ENCODE measurements around the gene AMN.
"Not testable (repeated sequence)": the region's sequence is repeated elsewhere in the genome, so short reads cannot be mapped to it uniquely, and the experiment has no call there.

AMN gene

DNA sequence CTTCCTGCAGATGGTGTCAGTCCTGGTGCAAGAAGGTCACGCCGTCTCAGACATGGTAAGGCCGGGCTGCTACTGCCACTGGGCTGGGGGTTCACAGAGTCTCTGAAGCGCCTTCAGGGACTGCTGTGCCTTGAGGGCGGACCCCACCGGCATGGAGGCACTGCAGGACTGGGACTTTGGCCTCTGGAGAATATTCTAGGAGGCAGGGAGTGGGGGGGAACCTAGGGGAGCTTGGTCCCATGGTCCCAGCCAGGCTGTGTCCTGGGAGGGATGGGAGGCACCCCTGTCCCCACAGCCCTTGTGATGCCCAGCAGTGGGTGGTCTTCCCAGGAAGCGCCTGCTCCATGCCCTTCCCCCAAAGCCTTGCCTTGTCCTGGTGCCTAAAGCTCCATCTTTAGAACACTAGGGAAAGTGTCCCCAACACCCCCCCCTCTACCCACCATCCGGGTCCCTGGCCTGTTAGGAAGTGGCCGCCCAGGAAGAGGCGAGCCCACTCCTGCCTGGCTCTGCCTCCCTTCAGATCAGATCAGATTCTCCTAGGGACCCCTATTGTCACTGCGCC is 1.5 kb downstream of the AMN start:
- DNase-seq (no peak), ATAC-seq (replicated peaks) (no peak)
- peak overlapping the region in 1 of 2 donors; percentile 46 for H3K4me3 Mint-ChIP-seq
- no peak overlapping the region for H3K27ac Mint-ChIP-seq
- H3K36me3 Mint-ChIP-seq (ENCODE audit: insufficient read depth), result peaks cover 3% of the 10 kb centered on the region
- H3K9me3 Mint-ChIP-seq, result no peaks in the 10 kb centered on the region
- peaks cover 18 to 22% of the 10 kb centered on the region in 2 donors for H3K27me3 Mint-ChIP-seq
- peaks cover 0 to 9% of the 10 kb centered on the region in 2 donors for H3K4me1 Mint-ChIP-seq (ENCODE audit: low read depth in 2 of 2)

DNA sequence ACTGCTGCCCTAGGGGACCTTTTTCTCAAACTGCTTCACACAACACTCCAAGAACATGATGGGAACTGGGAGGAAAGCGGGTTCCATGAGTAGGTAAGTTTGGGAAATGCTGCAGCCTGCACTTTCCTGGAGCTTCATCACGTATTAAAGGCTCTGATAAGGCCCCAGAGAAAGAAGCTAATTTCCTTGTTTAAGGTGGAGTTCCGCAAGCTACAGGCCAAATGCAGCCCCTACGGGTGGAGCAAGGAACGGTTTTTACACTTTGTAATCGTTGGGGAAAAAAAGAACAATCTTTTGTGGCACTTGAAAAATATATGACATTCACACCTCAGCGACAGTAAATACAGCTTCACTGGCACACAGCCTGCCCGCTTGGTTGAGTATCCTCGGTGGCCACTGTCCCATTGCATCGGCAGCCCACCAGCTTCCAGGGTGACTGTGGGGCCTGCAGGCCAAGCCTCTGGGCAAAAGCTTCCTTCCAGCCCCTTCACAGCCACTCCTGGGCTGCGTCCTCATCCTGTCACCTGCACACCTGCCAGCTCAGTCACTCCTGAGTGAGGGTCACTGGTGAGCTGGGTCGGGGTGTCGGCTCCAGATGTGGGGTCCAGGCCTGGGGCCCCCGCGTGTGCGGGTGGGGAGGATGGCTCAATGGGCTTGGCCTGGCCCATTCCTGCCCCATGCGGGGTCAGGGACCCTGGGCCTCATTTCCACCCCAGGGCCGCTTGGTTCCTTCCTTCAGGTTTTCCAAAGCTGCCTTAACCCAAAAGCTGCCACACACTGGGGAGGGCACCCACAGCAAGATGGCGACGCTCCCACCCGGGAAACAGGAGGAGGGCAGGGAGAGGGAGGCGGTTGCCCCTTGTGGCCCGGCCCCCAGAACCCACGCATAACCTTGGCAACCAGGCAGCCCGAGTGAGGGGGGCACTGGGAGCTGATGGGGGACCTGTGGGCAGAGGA is 2.4 kb downstream of the AMN start:
- Mint-ChIP-seq H3K27me3 (peaks cover 18 to 22% of the 10 kb centered on the region in 2 donors), H3K9me3 (no peaks in the 10 kb centered on the region), H3K4me3 (peak overlapping the region in 1 of 2 donors; percentile 46), H3K36me3 (ENCODE audit: insufficient read depth) (peaks cover 3% of the 10 kb centered on the region), H3K4me1 (ENCODE audit: low read depth in 2 of 2) (peaks cover 0 to 9% of the 10 kb centered on the region in 2 donors), H3K27ac (no peak overlapping the region)
- DNase-seq, result no peak
- ATAC-seq (replicated peaks), result no peak

DNA sequence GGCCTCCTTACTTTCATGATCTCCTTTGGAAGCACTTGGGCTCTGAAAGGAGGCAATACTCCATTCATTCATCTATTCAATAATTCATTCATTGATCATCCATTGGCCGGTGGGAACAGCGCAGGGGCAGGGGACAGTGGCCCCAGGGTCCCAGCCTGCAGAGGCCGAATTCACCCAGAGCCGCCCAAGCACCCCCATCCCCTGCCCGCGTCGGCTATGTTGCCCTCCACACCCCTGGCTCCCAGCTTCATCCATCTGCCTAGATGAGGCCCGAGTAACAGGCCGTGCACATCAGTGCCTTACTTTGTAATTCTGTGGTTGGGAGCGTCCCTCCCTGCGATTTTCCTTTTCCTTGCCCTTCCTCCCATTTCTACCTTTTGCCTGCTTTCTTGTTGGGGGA is 3.2 kb downstream of the AMN start:
- Mint-ChIP-seq H3K4me3 (no peak overlapping the region), H3K4me1 (ENCODE audit: low read depth in 2 of 2) (peaks cover 0 to 9% of the 10 kb centered on the region in 2 donors), H3K9me3 (no peaks in the 10 kb centered on the region), H3K27ac (no peak overlapping the region), H3K27me3 (peaks cover 18 to 24% of the 10 kb centered on the region in 2 donors), H3K36me3 (ENCODE audit: insufficient read depth) (peaks cover 3% of the 10 kb centered on the region)
- ATAC-seq (replicated peaks), result no peak
- no peak for DNase-seq

DNA sequence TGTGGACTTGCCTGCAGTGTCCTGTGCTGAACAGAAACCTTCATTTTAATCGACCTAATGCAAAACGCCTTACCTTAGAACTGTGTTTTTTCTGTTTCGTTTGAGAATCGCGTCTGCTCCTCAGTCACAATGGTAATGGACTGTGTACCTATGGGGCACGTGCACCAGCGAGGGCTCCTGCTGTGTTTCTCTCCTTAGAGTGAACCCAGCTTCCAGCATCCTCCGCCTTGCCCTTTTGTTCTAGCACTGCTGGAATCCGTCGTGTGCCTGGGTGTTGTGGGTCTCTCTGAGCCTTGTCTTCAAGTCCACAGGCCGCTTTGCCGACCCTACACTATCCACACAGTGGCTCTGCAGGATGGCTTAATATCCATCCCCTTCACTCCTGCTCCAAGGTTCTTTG is 3.6 kb downstream of the AMN start:
- DNase-seq (no peak), ATAC-seq (replicated peaks) (no peak)
- Mint-ChIP-seq H3K4me3 (no peak overlapping the region), H3K27ac (no peak overlapping the region), H3K4me1 (ENCODE audit: low read depth in 2 of 2) (peaks cover 0 to 9% of the 10 kb centered on the region in 2 donors), H3K27me3 (peaks cover 18 to 28% of the 10 kb centered on the region in 2 donors), H3K9me3 (no peaks in the 10 kb centered on the region), H3K36me3 (ENCODE audit: insufficient read depth) (peaks cover 3% of the 10 kb centered on the region)

DNA sequence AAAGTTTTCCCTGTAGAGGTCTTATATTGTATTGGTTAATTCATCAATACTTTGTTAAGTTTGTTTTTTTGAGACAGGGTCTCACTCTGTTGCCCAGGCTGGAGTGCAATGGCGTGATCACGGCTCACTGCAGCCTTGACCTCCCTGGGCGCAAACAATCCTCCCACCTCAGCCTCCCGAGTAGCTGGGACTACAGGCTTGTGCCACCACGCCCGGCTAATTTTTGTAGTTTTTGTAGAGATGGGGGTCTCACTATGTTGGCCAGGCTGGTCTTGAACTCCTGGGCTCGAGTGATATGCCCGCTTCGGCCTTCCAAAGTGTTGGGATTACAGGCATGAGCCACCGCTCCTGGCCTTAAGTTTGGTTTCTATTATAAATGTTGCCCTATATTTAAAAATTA is 4.4 kb downstream of the AMN start:
- not testable (repeated sequence) for H3K4me3 Mint-ChIP-seq; ATAC-seq (replicated peaks); H3K9me3 Mint-ChIP-seq

DNA sequence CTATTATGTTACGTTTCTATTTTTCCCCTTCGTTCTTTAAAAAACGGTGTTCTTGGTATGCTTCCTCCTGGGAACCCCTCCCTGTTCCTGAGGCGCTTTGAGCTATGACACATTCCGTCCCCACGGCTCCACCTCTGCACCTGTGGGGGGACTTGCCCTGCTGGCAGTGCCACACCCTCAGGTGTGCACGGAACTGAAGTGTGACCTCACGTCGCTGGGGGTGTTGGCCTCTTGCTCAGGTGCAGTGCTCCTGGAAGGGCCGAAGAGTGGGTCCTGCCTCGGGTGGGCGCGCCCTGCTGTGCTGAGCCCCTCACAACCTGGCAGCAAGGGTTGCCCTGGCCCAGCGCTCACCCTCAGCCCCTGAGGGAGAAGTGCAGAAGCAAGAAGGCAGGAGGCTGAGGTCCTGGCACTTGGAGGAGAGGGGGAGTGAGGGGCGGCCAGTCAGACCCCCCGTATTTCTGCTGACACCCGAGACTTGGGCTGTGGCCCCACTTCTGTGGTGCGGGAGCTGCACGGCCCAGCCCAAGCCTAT is 4.9 kb downstream of the AMN start:
- DNase-seq (no peak), ATAC-seq (replicated peaks) (no peak)
- peaks cover 0 to 9% of the 10 kb centered on the region in 2 donors for H3K4me1 Mint-ChIP-seq (ENCODE audit: low read depth in 2 of 2)
- peaks cover 18 to 39% of the 10 kb centered on the region in 2 donors for H3K27me3 Mint-ChIP-seq
- no peaks in the 10 kb centered on the region for H3K9me3 Mint-ChIP-seq
- H3K27ac Mint-ChIP-seq, result no peak overlapping the region
- H3K4me3 Mint-ChIP-seq, result peak overlapping the region; percentile 70
- H3K36me3 Mint-ChIP-seq (ENCODE audit: insufficient read depth), result peaks cover 3% of the 10 kb centered on the region

More for the DNA sequence above, 4.4 kb downstream of the AMN start:
- DNase-seq; H3K4me1 Mint-ChIP-seq (ENCODE audit: low read depth in 2 of 2); H3K36me3 Mint-ChIP-seq (ENCODE audit: insufficient read depth); H3K27ac Mint-ChIP-seq: not testable (repeated sequence)
- H3K27me3 Mint-ChIP-seq, result peaks cover 18 to 34% of the 10 kb centered on the region in 2 donors

DNA sequence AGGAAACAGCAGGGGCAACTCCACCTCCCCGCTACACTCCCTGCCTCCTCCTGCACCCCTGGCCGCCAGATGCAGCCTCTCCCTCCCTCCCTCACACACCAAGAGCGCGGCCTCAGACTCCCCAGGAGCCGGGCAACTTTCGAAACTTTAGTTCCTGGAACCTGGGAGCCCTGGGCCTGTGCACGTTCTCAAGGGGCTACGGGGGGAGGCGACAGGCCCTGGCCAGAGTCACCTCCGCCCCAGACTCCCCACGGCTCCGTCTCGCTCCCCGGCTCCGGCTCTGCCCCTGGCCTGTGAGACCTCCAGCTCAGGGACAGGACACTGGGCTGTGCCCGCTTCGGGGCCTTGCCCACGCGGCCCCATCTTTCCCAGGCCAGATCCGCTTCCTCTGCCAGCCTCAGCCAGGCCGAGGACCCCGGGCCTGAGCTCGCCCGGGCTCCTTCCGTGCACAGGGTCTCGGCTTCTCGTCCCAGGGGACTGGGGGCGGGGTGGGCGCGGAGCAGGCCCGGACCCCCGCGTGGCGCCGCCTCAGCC is 5.5 kb downstream of the AMN start:
- Mint-ChIP-seq H3K27ac (no peak overlapping the region), H3K9me3 (no peaks in the 10 kb centered on the region), H3K27me3 (peaks cover 18 to 39% of the 10 kb centered on the region in 2 donors), H3K36me3 (ENCODE audit: insufficient read depth) (peaks cover 3% of the 10 kb centered on the region), H3K4me1 (ENCODE audit: low read depth in 2 of 2) (peaks cover 0 to 9% of the 10 kb centered on the region in 2 donors), H3K4me3 (peak overlapping the region; percentile 70)
- DNase-seq (peak in 1 of 3 experiments; percentile 13), ATAC-seq (replicated peaks) (peak; percentile 20)

DNA sequence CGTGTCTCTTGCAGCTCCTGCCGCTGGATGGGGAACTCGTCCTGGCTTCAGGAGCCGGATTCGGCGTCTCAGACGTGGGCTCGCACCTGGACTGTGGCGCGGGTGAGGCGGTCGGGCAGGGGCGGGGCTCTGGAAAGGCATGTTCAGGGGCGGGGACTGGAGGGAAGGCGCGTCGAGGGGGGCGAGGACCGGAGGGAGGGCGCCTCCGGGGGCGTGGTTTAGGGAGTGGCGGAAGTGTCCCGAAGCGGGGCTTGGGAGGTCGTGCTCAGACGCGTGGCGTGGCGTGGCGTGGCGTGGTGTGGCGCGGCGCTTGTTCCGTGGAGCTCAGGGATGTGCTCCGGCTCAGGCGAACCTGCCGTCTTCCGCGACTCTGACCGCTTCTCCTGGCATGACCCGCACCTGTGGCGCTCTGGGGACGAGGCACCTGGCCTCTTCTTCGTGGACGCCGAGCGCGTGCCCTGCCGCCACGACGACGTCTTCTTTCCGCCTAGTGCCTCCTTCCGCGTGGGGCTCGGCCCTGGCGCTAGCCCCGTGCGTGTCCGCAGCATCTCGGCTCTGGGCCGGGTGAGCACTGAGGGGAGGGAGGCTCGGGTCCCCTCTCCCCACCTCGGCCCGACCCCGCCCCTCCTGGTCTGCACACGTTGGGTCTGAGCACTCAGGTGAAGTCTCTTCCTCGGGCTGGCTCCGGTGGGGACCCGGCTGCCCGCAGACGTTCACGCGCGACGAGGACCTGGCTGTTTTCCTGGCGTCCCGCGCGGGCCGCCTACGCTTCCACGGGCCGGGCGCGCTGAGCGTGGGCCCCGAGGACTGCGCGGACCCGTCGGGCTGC is 6.2 kb downstream of the AMN start:
- H3K36me3 Mint-ChIP-seq (ENCODE audit: insufficient read depth), result peaks cover 3% of the 10 kb centered on the region
- peak; percentile 65 to 72 (median 69) for DNase-seq
- ATAC-seq (replicated peaks), result peak; percentile 81
- H3K9me3 Mint-ChIP-seq, result no peaks in the 10 kb centered on the region
- peaks cover 18 to 39% of the 10 kb centered on the region in 2 donors for H3K27me3 Mint-ChIP-seq
- peak overlapping the region; percentile 70 for H3K4me3 Mint-ChIP-seq
- H3K27ac Mint-ChIP-seq, result no peak overlapping the region
- peaks cover 0 to 7% of the 10 kb centered on the region in 2 donors for H3K4me1 Mint-ChIP-seq (ENCODE audit: low read depth in 2 of 2)

DNA sequence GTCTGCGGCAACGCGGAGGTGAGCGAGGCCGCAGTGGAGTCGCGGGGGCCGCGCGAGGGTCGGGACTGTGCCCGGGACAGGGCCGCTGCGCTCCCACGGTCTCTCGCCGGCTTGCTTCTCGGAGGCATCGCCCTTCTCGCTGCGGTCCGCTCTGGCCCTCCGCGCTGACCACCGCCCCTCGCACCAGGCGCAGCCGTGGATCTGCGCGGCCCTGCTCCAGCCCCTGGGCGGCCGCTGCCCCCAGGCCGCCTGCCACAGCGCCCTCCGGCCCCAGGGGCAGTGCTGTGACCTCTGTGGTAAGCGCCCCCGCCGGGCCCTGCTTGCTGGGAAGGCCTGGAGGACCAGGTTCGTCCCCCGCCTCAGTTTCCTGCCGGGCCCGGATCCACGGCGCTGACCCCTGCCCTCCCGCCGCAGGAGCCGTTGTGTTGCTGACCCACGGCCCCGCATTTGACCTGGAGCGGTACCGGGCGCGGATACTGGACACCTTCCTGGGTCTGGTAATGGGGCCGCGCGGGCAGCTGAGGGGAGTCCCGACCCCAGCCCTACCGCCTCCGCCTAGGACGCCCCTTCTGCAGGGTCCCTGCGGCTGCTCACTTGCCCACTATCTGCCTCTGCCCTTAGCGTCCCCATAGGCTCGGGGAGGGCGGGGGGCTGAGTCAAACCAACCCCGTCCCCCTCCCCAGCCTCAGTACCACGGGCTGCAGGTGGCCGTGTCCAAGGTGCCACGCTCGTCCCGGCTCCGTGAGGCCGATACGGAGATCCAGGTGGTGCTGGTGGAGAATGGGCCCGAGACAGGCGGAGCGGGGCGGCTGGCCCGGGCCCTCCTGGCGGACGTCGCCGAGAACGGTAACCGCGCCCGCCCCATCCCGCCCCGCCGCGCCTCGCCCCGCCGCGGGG is 7.0 kb downstream of the AMN start:
- ATAC-seq (replicated peaks) (no peak), DNase-seq (no peak)
- H3K9me3 Mint-ChIP-seq, result no peaks in the 10 kb centered on the region
- peaks cover 0 to 3% of the 10 kb centered on the region in 2 donors for H3K4me1 Mint-ChIP-seq (ENCODE audit: low read depth in 2 of 2)
- peaks cover 3% of the 10 kb centered on the region for H3K36me3 Mint-ChIP-seq (ENCODE audit: insufficient read depth)
- no peak overlapping the region for H3K27ac Mint-ChIP-seq
- peak overlapping the region; percentile 70 for H3K4me3 Mint-ChIP-seq
- H3K27me3 Mint-ChIP-seq, result peaks cover 15 to 39% of the 10 kb centered on the region in 2 donors

DNA sequence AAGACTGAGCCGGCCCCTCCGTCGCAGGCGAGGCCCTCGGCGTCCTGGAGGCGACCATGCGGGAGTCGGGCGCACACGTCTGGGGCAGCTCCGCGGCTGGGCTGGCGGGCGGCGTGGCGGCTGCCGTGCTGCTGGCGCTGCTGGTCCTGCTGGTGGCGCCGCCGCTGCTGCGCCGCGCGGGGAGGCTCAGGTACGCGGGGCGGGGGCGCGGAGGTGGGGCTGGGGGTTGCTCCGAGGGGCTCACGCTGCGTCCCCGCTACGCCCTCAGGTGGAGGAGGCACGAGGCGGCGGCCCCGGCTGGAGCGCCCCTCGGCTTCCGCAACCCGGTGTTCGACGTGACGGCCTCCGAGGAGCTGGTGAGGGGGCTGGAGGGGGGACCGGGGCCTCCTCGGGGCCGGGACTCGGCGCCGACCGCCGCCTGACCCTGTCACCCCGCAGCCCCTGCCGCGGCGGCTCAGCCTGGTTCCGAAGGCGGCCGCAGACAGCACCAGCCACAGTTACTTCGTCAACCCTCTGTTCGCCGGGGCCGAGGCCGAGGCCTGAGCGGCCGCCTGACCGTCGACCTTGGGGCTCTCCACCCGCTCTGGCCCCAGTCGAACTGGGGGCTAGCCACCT is 7.8 kb downstream of the AMN start:
- no peak overlapping the region for H3K4me3 Mint-ChIP-seq
- no peak for ATAC-seq (replicated peaks)

DNA sequence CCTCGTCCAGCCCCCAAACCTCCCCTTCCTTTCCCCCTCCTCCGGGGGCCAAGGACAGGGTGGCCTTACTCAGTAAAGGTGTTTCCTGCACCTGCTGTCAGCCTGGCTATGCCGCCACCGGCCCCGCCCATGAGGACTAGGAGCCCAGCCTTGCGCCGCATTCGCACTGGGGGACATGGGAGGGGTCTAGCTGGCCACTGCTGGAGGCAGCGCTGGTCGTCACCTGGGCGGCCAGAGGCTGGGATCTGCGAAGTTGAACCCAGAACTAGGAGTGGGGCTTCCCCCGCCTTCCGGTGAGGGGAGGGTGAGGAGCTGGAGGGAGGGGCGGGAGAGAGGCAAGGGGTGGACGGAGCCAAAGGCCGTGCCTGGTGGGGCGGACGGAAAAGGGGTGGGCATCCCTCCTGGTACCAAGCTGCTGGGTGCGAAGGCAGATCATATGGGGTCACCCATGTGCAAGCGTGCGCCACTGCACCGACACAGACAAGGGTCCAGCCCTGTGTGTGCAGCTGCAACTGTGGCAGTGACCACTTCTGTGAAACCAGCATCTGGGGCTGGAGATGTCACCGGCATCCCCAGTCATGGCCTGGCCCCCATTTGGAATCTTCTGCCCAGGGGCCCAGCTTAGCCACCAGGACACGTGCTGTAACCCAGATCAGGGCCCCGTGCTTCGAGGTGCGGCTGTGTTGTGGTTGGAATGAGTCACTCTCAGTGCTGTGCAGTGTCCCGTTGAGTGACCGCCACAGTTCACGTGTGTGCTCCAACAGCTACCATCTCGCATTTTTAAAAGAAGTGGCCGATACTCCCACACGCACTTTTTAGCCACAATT is 8.5 kb downstream of the AMN start:
- Mint-ChIP-seq H3K36me3 (ENCODE audit: insufficient read depth) (peaks cover 3% of the 10 kb centered on the region), H3K9me3 (no peaks in the 10 kb centered on the region), H3K4me1 (ENCODE audit: low read depth in 2 of 2) (peaks cover 0 to under 1% of the 10 kb centered on the region in 2 donors), H3K4me3 (no peak overlapping the region), H3K27ac (no peak overlapping the region), H3K27me3 (peaks cover 9 to 34% of the 10 kb centered on the region in 2 donors)
- ATAC-seq (replicated peaks) (no peak), DNase-seq (no peak)

More for the DNA sequence above, 7.8 kb downstream of the AMN start:
- Mint-ChIP-seq H3K9me3 (no peaks in the 10 kb centered on the region), H3K4me1 (ENCODE audit: low read depth in 2 of 2) (peaks cover 0 to 3% of the 10 kb centered on the region in 2 donors), H3K36me3 (ENCODE audit: insufficient read depth) (peaks cover 3% of the 10 kb centered on the region), H3K27me3 (peaks cover 14 to 39% of the 10 kb centered on the region in 2 donors), H3K27ac (no peak overlapping the region)
- no peak for DNase-seq

All from effector memory CD8-positive, alpha-beta T cell (primary cell).